ENCODE measurements around the gene TXN2.

The TXN2 gene

GRCh38 chr22:36445158-36445668 is 36.2 kb downstream of the TXN2 start:
- no peaks in the 10 kb centered on the region for H3K27me3 ChIP-seq (ENCODE audit: control insufficient read depth in 1 of 2, insufficient read depth in 2 of 2, low read length in 2 of 2)
- H3K9ac ChIP-seq (ENCODE audit: low read depth in 1 of 2, low read length in 2 of 2), result no peak overlapping the region
- peak overlapping the region; percentile 47 for H3K27ac ChIP-seq (ENCODE audit: low read depth, low read length)
- H3K9me3 ChIP-seq (ENCODE audit: control insufficient read depth in 1 of 2, low read length in 2 of 2), result no peaks in the 10 kb centered on the region
- H3K36me3 ChIP-seq (ENCODE audit: control insufficient read depth in 1 of 2, insufficient read depth in 2 of 2, low read length in 2 of 2), result no peaks in the 10 kb centered on the region
- peaks cover 14 to 25% of the 10 kb centered on the region in 2 donors for H3K4me1 ChIP-seq (ENCODE audit: control insufficient read depth in 1 of 2, insufficient read depth in 2 of 2, low read length in 2 of 2)
- no peak overlapping the region for H3K4me3 ChIP-seq (ENCODE audit: low read depth in 1 of 2, low read length in 2 of 2)

GRCh38 chr22:36443198-36443770 is 38.2 kb downstream of the TXN2 start:
- Histone ChIP-seq H3K27ac (ENCODE audit: low read depth, low read length) (no peak overlapping the region), H3K9ac (ENCODE audit: low read depth in 1 of 2, low read length in 2 of 2) (no peak overlapping the region), H3K9me3 (ENCODE audit: control insufficient read depth in 1 of 2, low read length in 2 of 2) (no peaks in the 10 kb centered on the region), H3K4me3 (ENCODE audit: low read depth in 1 of 2, low read length in 2 of 2) (no peak overlapping the region), H3K27me3 (ENCODE audit: control insufficient read depth in 1 of 2, insufficient read depth in 2 of 2, low read length in 2 of 2) (no peaks in the 10 kb centered on the region), H3K36me3 (ENCODE audit: control insufficient read depth in 1 of 2, insufficient read depth in 2 of 2, low read length in 2 of 2) (no peaks in the 10 kb centered on the region), H3K4me1 (ENCODE audit: control insufficient read depth in 1 of 2, insufficient read depth in 2 of 2, low read length in 2 of 2) (peaks cover 12 to 17% of the 10 kb centered on the region in 2 donors)

GRCh38 chr22:36442506-36443197 is 38.8 kb downstream of the TXN2 start:
- Histone ChIP-seq H3K9ac (ENCODE audit: low read depth in 1 of 2, low read length in 2 of 2) (no peak overlapping the region), H3K4me1 (ENCODE audit: control insufficient read depth in 1 of 2, insufficient read depth in 2 of 2, low read length in 2 of 2) (peaks cover 12 to 17% of the 10 kb centered on the region in 2 donors), H3K4me3 (ENCODE audit: low read depth in 1 of 2, low read length in 2 of 2) (no peak overlapping the region), H3K36me3 (ENCODE audit: control insufficient read depth in 1 of 2, insufficient read depth in 2 of 2, low read length in 2 of 2) (no peaks in the 10 kb centered on the region), H3K27me3 (ENCODE audit: control insufficient read depth in 1 of 2, insufficient read depth in 2 of 2, low read length in 2 of 2) (no peaks in the 10 kb centered on the region), H3K27ac (ENCODE audit: low read depth, low read length) (no peak overlapping the region), H3K9me3 (ENCODE audit: control insufficient read depth in 1 of 2, low read length in 2 of 2) (no peaks in the 10 kb centered on the region)

- no peaks in the 10 kb centered on the region for H3K27me3 ChIP-seq (ENCODE audit: control insufficient read depth in 1 of 2, insufficient read depth in 2 of 2, low read length in 2 of 2)
- H3K36me3 ChIP-seq (ENCODE audit: control insufficient read depth in 1 of 2, insufficient read depth in 2 of 2, low read length in 2 of 2), result no peaks in the 10 kb centered on the region
- H3K27ac ChIP-seq (ENCODE audit: low read depth, low read length), result no peak overlapping the region
- no peaks in the 10 kb centered on the region for H3K9me3 ChIP-seq (ENCODE audit: control insufficient read depth in 1 of 2, low read length in 2 of 2)
- H3K9ac ChIP-seq (ENCODE audit: low read depth in 1 of 2, low read length in 2 of 2), result no peak overlapping the region
- no peak overlapping the region for H3K4me3 ChIP-seq (ENCODE audit: low read depth in 1 of 2, low read length in 2 of 2)
- peaks cover 24 to 30% of the 10 kb centered on the region in 2 donors for H3K4me1 ChIP-seq (ENCODE audit: control insufficient read depth in 1 of 2, insufficient read depth in 2 of 2, low read length in 2 of 2)
These were observed 40.9 kb downstream of the TXN2 start for GRCh38 chr22:36440429-36441002.

GRCh38 chr22:36439481-36440271 is 41.8 kb downstream of the TXN2 start:
- H3K9me3 ChIP-seq (ENCODE audit: control insufficient read depth in 1 of 2, low read length in 2 of 2), result no peaks in the 10 kb centered on the region

GRCh38 chr22:36435516-36436415 is 45.7 kb downstream of the TXN2 start:
- peaks cover 40 to 48% of the 10 kb centered on the region in 2 donors for H3K4me1 ChIP-seq (ENCODE audit: control insufficient read depth in 1 of 2, insufficient read depth in 2 of 2, low read length in 2 of 2)
- peak overlapping the region; percentile 55 for H3K27ac ChIP-seq (ENCODE audit: low read depth, low read length)
- H3K36me3 ChIP-seq (ENCODE audit: control insufficient read depth in 1 of 2, insufficient read depth in 2 of 2, low read length in 2 of 2), result no peaks in the 10 kb centered on the region
- peak overlapping the region; percentile 12 to 36 for H3K4me3 ChIP-seq (ENCODE audit: low read depth in 1 of 2, low read length in 2 of 2)
- H3K27me3 ChIP-seq (ENCODE audit: control insufficient read depth in 1 of 2, insufficient read depth in 2 of 2, low read length in 2 of 2), result no peaks in the 10 kb centered on the region
- peak overlapping the region; percentile 20 to 57 for H3K9ac ChIP-seq (ENCODE audit: low read depth in 1 of 2, low read length in 2 of 2)
- no peaks in the 10 kb centered on the region for H3K9me3 ChIP-seq (ENCODE audit: control insufficient read depth in 1 of 2, low read length in 2 of 2)

More at GRCh38 chr22:36439481-36440271, 41.8 kb downstream of the TXN2 start:
- H3K9ac ChIP-seq (ENCODE audit: low read depth in 1 of 2, low read length in 2 of 2), result no peak overlapping the region
- H3K4me3 ChIP-seq (ENCODE audit: low read depth in 1 of 2, low read length in 2 of 2), result no peak overlapping the region
- no peaks in the 10 kb centered on the region for H3K27me3 ChIP-seq (ENCODE audit: control insufficient read depth in 1 of 2, insufficient read depth in 2 of 2, low read length in 2 of 2)
- no peaks in the 10 kb centered on the region for H3K36me3 ChIP-seq (ENCODE audit: control insufficient read depth in 1 of 2, insufficient read depth in 2 of 2, low read length in 2 of 2)
- H3K4me1 ChIP-seq (ENCODE audit: control insufficient read depth in 1 of 2, insufficient read depth in 2 of 2, low read length in 2 of 2), result peaks cover 33 to 38% of the 10 kb centered on the region in 2 donors
- no peak overlapping the region for H3K27ac ChIP-seq (ENCODE audit: low read depth, low read length)

GRCh38 chr22:36433318-36434231 is 47.9 kb downstream of the TXN2 start:
- Histone ChIP-seq H3K27ac (ENCODE audit: low read depth, low read length) (peak overlapping the region; percentile 42), H3K9ac (ENCODE audit: low read depth in 1 of 2, low read length in 2 of 2) (peak overlapping the region in 1 of 2 donors; percentile 54), H3K36me3 (ENCODE audit: control insufficient read depth in 1 of 2, insufficient read depth in 2 of 2, low read length in 2 of 2) (no peaks in the 10 kb centered on the region), H3K4me1 (ENCODE audit: control insufficient read depth in 1 of 2, insufficient read depth in 2 of 2, low read length in 2 of 2) (peaks cover 40 to 41% of the 10 kb centered on the region in 2 donors), H3K27me3 (ENCODE audit: control insufficient read depth in 1 of 2, insufficient read depth in 2 of 2, low read length in 2 of 2) (no peaks in the 10 kb centered on the region), H3K9me3 (ENCODE audit: control insufficient read depth in 1 of 2, low read length in 2 of 2) (no peaks in the 10 kb centered on the region), H3K4me3 (ENCODE audit: low read depth in 1 of 2, low read length in 2 of 2) (no peak overlapping the region)

- Histone ChIP-seq H3K4me1 (ENCODE audit: control insufficient read depth in 1 of 2, insufficient read depth in 2 of 2, low read length in 2 of 2) (peaks cover 40 to 41% of the 10 kb centered on the region in 2 donors), H3K36me3 (ENCODE audit: control insufficient read depth in 1 of 2, insufficient read depth in 2 of 2, low read length in 2 of 2) (no peaks in the 10 kb centered on the region), H3K27ac (ENCODE audit: low read depth, low read length) (peak overlapping the region; percentile 42), H3K4me3 (ENCODE audit: low read depth in 1 of 2, low read length in 2 of 2) (no peak overlapping the region), H3K9ac (ENCODE audit: low read depth in 1 of 2, low read length in 2 of 2) (peak overlapping the region in 1 of 2 donors; percentile 54), H3K27me3 (ENCODE audit: control insufficient read depth in 1 of 2, insufficient read depth in 2 of 2, low read length in 2 of 2) (no peaks in the 10 kb centered on the region), H3K9me3 (ENCODE audit: control insufficient read depth in 1 of 2, low read length in 2 of 2) (no peaks in the 10 kb centered on the region)
These were observed 48.7 kb downstream of the TXN2 start for GRCh38 chr22:36432592-36433317.
